HepG2 (cell line): ENCODE data around the gene BABAM1. TPM values are rescaled to one million over a fixed set of nuclear protein-coding genes. Genes with fewer than 3 reads are reported as not detected.

Source experiments
- ARID3A ChIP-seq: IDR thresholded peaks from 2 replicates; pipeline ENCODE4 v1.6.1; 2012; ENCODE audit warnings: low read depth, low read length, improper control_type of control experiment
- BRD4 ChIP-seq: sonication (generic); formaldehyde crosslinking; IDR thresholded peaks from 2 replicates; pipeline ENCODE4 v1.4.0; 2020; ENCODE audit warnings: missing genetic modification reagents
- CEBPG ChIP-seq: IDR thresholded peaks from 2 replicates; pipeline ENCODE4 v1.6.1; 2016
- CHD4 ChIP-seq: fragments of 200-600 bp; sonication (generic); IDR thresholded peaks from 2 replicates; pipeline ENCODE4 v1.7.0; 2017; ENCODE audit warnings: mild to moderate bottlenecking, low read length, borderline replicate concordance
- FLYWCH1 ChIP-seq: sonication (generic); formaldehyde crosslinking; IDR thresholded peaks from 2 replicates; pipeline ENCODE4 v1.8.1; 2023; ENCODE audit warnings: mild to moderate bottlenecking, missing genetic modification reagents
- FOXK1 ChIP-seq: sonication (generic); formaldehyde crosslinking; IDR thresholded peaks from 2 replicates; pipeline ENCODE4 v1.4.0; 2020; ENCODE audit warnings: low read depth, missing genetic modification reagents, borderline replicate concordance
- HDAC2 ChIP-seq: sonication (generic); formaldehyde crosslinking; IDR thresholded peaks from 2 replicates; pipeline ENCODE4 v1.4.0; 2020; ENCODE audit warnings: missing genetic modification reagents
- HNF1B ChIP-seq: sonication (generic); formaldehyde crosslinking; IDR thresholded peaks from 2 replicates; pipeline ENCODE4 v1.5.1; 2020; ENCODE audit warnings: mild to moderate bottlenecking, moderate library complexity, missing genetic modification reagents
- IKZF4 ChIP-seq: sonication (generic); formaldehyde crosslinking; IDR thresholded peaks from 2 replicates; pipeline ENCODE4 v1.5.1; 2020; ENCODE audit warnings: borderline replicate concordance, mild to moderate bottlenecking, low read depth, missing genetic modification reagents; ENCODE audit errors: not compliant biosample characterization
- LRRFIP1 ChIP-seq: sonication (generic); formaldehyde crosslinking; conservative IDR thresholded peaks from 2 replicates; pipeline ENCODE4 v1.4.0; 2020; ENCODE audit warnings: missing genetic modification reagents
- MTA1 ChIP-seq: sonication (generic); formaldehyde crosslinking; IDR thresholded peaks from 2 replicates; pipeline ENCODE4 v1.4.0; 2020; ENCODE audit warnings: missing genetic modification reagents, mild to moderate bottlenecking, borderline replicate concordance
- MXD4 ChIP-seq: IDR thresholded peaks from 2 replicates; pipeline ENCODE4 v1.6.1; 2016; ENCODE audit warnings: mild to moderate bottlenecking, missing biosample characterization, missing genetic modification reagents
- PAX8 ChIP-seq: sonication (generic); formaldehyde crosslinking; IDR thresholded peaks from 2 replicates; pipeline ENCODE4 v1.8.0; 2022; ENCODE audit warnings: mild to moderate bottlenecking, missing genetic modification reagents, borderline replicate concordance
- SMAD1 ChIP-seq: sonication (generic); formaldehyde crosslinking; IDR thresholded peaks from 2 replicates; pipeline ENCODE4 v1.4.0; 2020; ENCODE audit warnings: missing genetic modification reagents, low read depth, mild to moderate bottlenecking, borderline replicate concordance
- TFDP1 ChIP-seq: IDR thresholded peaks from 2 replicates; pipeline ENCODE4 v1.6.1; 2016; ENCODE audit warnings: missing compliant biosample characterization, missing genetic modification reagents, borderline replicate concordance
- U2AF1 ChIP-seq: fragments of 200-400 bp; formaldehyde crosslinking; optimal IDR thresholded peaks from 2 replicates; pipeline ENCODE3; 2017; ENCODE audit warnings: mild to moderate bottlenecking, low read depth, low read length
- ZBTB38 ChIP-seq: sonication (generic); formaldehyde crosslinking; IDR thresholded peaks from 2 replicates; pipeline ENCODE4 v1.5.1; 2020; ENCODE audit warnings: mild to moderate bottlenecking, missing genetic modification reagents
- ZFY ChIP-seq: sonication (generic); formaldehyde crosslinking; IDR thresholded peaks from 2 replicates; pipeline ENCODE4 v1.4.0; 2020; ENCODE audit warnings: missing genetic modification reagents
- ZMYM2 ChIP-seq: sonication (generic); formaldehyde crosslinking; IDR thresholded peaks from 2 replicates; pipeline ENCODE4 v1.8.0; 2022; ENCODE audit warnings: mild to moderate bottlenecking, missing genetic modification reagents
- ZNF138 ChIP-seq: sonication (generic); formaldehyde crosslinking; IDR thresholded peaks from 2 replicates; pipeline ENCODE4 v1.5.0; 2020; ENCODE audit warnings: mild to moderate bottlenecking, low read depth, missing genetic modification reagents
- ZNF563 ChIP-seq: sonication (generic); formaldehyde crosslinking; IDR thresholded peaks from 2 replicates; pipeline ENCODE4 v1.8.0; 2022; ENCODE audit warnings: mild to moderate bottlenecking, moderate library complexity, missing genetic modification reagents
- polyA plus RNA-seq, 8 experiments: library from polyadenylated mRNA; depleted of rRNA in 3 of 8; stranded (reverse) in 7 of 8; unstranded in 1 of 8; fragments of >200 nt; fragmentation: Illumina TruSeq in 4 of 8; extraction: Trizol in 4 of 8; gene quantifications; 2 replicates each; pipeline versions ENCODE4 v1.2.1 to v1.2.3, GENCODE V29; 2011 to 2016; ENCODE audit warnings: low read depth in 4 of 8, missing spikeins in 1 of 8, mixed read lengths in 1 of 8; ENCODE audit not compliant: insufficient read depth in 1 of 8
- total RNA-seq, 5 experiments: library from RNA; depleted of rRNA; stranded (reverse); fragments of >200 nt; fragmentation: Illumina TruSeq; extraction: Trizol; gene quantifications; 2 replicates each; pipeline ENCODE4 v1.2.3, GENCODE V29; 2016; ENCODE audit warnings: low read depth in 1 of 5
- TF ChIP-seq, protein P1 (sequence below): sonication (generic); formaldehyde crosslinking; IDR thresholded peaks from 2 replicates; pipeline ENCODE4 v1.4.0; 2020; ENCODE audit warnings: mild to moderate bottlenecking, low read depth, missing genetic modification reagents

Gene BABAM1
- total and polyA plus RNA-seq, 2 of the 13 experiments (the other 11 are each of a cell fraction or from before 2014, with no cell fraction given) = 70.0 to 82.0 TPM

- 0 out of 2 replicates have a peak, but pooled peaks have one; percentile 13 for TF ChIP-seq HNF1B
- TF ChIP-seq PAX8 (CRISPR knock-in tag) = no peak
- no peak for TF ChIP-seq ZNF563 (CRISPR knock-in tag)
- no peak for TF ChIP-seq CHD4
- TF ChIP-seq BRD4 (CRISPR knock-in tag) = no peak
- no peak for TF ChIP-seq ZNF138 (CRISPR knock-in tag)
- TF ChIP-seq ZFY (CRISPR knock-in tag) = peak; percentile 92
- no peak for TF ChIP-seq ARID3A
- TF ChIP-seq HDAC2 (CRISPR knock-in tag) = peak; percentile 91
- TF ChIP-seq MXD4 = 0 out of 2 replicates have a peak, but pooled peaks have one; percentile 58
- TF ChIP-seq FLYWCH1 (CRISPR knock-in tag) = no peak
- peak; percentile 61; the same call in 1 of the 2 replicates for TF ChIP-seq ZBTB38
- TF ChIP-seq U2AF1 = peak; percentile 47
- TF ChIP-seq MTA1 (CRISPR knock-in tag) = 0 out of 2 replicates have a peak, but pooled peaks have one; percentile 41
- TF ChIP-seq FOXK1 (CRISPR knock-in tag) = peak; percentile 79; the same call in 1 of the 2 replicates
- no peak for TF ChIP-seq LRRFIP1 (CRISPR knock-in tag)
- TF ChIP-seq TFDP1 (CRISPR knock-in tag) = peak; percentile 72; the same call in 1 of the 2 replicates
- no peak for TF ChIP-seq CEBPG (CRISPR knock-in tag)
- no peak for TF ChIP-seq SMAD1 (CRISPR knock-in tag)
- no peak for TF ChIP-seq IKZF4 (CRISPR knock-in tag)
- TF ChIP-seq, protein P1, sequence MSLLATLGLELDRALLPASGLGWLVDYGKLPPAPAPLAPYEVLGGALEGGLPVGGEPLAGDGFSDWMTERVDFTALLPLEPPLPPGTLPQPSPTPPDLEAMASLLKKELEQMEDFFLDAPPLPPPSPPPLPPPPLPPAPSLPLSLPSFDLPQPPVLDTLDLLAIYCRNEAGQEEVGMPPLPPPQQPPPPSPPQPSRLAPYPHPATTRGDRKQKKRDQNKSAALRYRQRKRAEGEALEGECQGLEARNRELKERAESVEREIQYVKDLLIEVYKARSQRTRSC (CRISPR knock-in tag) = no peak
- no peak for TF ChIP-seq ZMYM2
These were observed 38.5 kb downstream of the BABAM1 start, which contains the start of gene MRPL34 (continued) for GRCh38 chr19:17305517-17306284.
